Panc1 (cell line): ENCODE results near the gene MTFR1L.

Experiments
- CTCF ChIP-seq: fragments of 450-650 bp; IDR thresholded peaks from 2 replicates; pipeline ENCODE4 v1.5.1; 2017; ENCODE audit warnings: mild to moderate bottlenecking
- POLR2AphosphoS5 ChIP-seq: IDR thresholded peaks from 2 replicates; pipeline ENCODE4 v1.6.1; 2012; ENCODE audit warnings: mild to moderate bottlenecking, low read depth, low read length, moderate library complexity
- SIN3A ChIP-seq: IDR thresholded peaks from 2 replicates; pipeline ENCODE4 v1.6.1; 2012; ENCODE audit warnings: low read depth, mild to moderate bottlenecking, low read length, moderate library complexity, borderline replicate concordance; ENCODE audit not compliant: insufficient read depth
- TCF7L2 ChIP-seq: IDR thresholded peaks from 2 replicates; pipeline ENCODE4 v1.6.1; 2011; ENCODE audit warnings: mild to moderate bottlenecking, low read depth, low read length, inconsistent platforms
- TF ChIP-seq, protein P1 (sequence below), 2 experiments: IDR thresholded peaks; 2 replicates each; pipeline ENCODE4 v1.6.1; 2011 to 2012; ENCODE audit warnings: low read depth in 2 of 2, control low read depth in 1 of 2, low read length in 1 of 2, mild to moderate bottlenecking in 1 of 2, moderate library complexity in 1 of 2; ENCODE audit not compliant: insufficient read depth in 1 of 2

DNA sequence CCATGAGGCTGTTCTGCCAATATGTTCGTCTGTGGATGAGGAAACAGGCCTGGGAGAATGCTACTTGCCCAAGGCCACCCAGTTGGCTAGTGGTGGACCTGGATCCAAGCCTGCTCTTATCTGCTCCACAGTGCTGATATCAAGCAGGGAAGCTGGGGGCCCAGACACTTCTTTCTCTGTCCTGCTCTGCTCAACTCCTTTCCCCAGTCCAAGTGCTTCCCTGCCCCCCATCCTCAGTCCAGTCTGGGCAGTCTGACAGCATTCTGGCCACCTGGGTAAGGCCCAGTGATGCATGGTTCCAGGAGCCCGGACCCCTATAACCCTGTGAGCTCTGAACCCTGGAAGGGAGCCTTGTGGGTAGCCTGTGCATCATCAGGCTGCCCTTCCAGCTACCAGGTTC, 59.9 kb downstream of the MTFR1L start:
- TF ChIP-seq CTCF, result no peak
- TF ChIP-seq POLR2AphosphoS5, result no peak
- TF ChIP-seq, protein P1, sequence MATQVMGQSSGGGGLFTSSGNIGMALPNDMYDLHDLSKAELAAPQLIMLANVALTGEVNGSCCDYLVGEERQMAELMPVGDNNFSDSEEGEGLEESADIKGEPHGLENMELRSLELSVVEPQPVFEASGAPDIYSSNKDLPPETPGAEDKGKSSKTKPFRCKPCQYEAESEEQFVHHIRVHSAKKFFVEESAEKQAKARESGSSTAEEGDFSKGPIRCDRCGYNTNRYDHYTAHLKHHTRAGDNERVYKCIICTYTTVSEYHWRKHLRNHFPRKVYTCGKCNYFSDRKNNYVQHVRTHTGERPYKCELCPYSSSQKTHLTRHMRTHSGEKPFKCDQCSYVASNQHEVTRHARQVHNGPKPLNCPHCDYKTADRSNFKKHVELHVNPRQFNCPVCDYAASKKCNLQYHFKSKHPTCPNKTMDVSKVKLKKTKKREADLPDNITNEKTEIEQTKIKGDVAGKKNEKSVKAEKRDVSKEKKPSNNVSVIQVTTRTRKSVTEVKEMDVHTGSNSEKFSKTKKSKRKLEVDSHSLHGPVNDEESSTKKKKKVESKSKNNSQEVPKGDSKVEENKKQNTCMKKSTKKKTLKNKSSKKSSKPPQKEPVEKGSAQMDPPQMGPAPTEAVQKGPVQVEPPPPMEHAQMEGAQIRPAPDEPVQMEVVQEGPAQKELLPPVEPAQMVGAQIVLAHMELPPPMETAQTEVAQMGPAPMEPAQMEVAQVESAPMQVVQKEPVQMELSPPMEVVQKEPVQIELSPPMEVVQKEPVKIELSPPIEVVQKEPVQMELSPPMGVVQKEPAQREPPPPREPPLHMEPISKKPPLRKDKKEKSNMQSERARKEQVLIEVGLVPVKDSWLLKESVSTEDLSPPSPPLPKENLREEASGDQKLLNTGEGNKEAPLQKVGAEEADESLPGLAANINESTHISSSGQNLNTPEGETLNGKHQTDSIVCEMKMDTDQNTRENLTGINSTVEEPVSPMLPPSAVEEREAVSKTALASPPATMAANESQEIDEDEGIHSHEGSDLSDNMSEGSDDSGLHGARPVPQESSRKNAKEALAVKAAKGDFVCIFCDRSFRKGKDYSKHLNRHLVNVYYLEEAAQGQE (IDR thresholded peaks at IDR 0.05; ENCODE audit: insufficient read depth in 1 of 2, low read depth in 2 of 2, low read length in 1 of 2), result no peak
- TF ChIP-seq SIN3A, result no peak
- TF ChIP-seq TCF7L2, result no peak
